GM23338 (cell line): ENCODE data around the gene LATS2. TPM values are rescaled to one million over a fixed set of nuclear protein-coding genes. Genes with fewer than 3 reads are reported as not detected.

Experiments
- ATAC-seq: fragments of 200-7000 bp; cut with Tn5 transposase; 3 replicates; pipeline ENCODE4 v1.9.1; 2020
- DNase-seq: peaks from one replicate; pipeline ENCODE4 v3.0.0-alpha.2; 2015; ENCODE audit warnings: low spot score
- H2AFZ ChIP-seq: fragments of 200-600 bp; sonication (generic); 2 replicates; pipeline ENCODE4 v1.8.0; 2016; ENCODE audit warnings: antibody characterized with exemption, mild to moderate bottlenecking, moderate library complexity
- H3F3A ChIP-seq: fragments of 200-600 bp; sonication (generic); replicated peaks from 2 replicates; pipeline ENCODE4 v1.8.0; 2017; ENCODE audit warnings: antibody characterized with exemption, mixed run types, low read depth
- H3K27ac ChIP-seq: fragments of 200-600 bp; sonication (generic); 2 replicates; pipeline ENCODE4 v1.6.1; 2016; ENCODE audit warnings: low read depth
- H3K27me3 ChIP-seq: fragments of 200-600 bp; sonication (generic); 2 replicates; pipeline ENCODE4 v1.8.0; 2016; ENCODE audit warnings: mild to moderate bottlenecking, mixed run types, moderate library complexity; ENCODE audit not compliant: insufficient read depth
- H3K36me3 ChIP-seq: fragments of 200-600 bp; sonication (generic); 2 replicates; pipeline ENCODE4 v1.8.0; 2016; ENCODE audit warnings: mild to moderate bottlenecking; ENCODE audit not compliant: insufficient read depth
- H3K4me1 ChIP-seq: fragments of 200-600 bp; sonication (generic); 2 replicates; pipeline ENCODE4 v1.8.0; 2016; ENCODE audit warnings: mild to moderate bottlenecking, moderate library complexity; ENCODE audit not compliant: insufficient read depth
- H3K4me2 ChIP-seq: fragments of 200-600 bp; sonication (generic); 2 replicates; pipeline ENCODE4 v1.7.1; 2017; ENCODE audit warnings: mixed run types
- H3K4me3 ChIP-seq: fragments of 200-600 bp; sonication (generic); 2 replicates; pipeline ENCODE4 v1.6.1; 2016; ENCODE audit warnings: mixed run types
- H3K79me2 ChIP-seq: fragments of 200-600 bp; sonication (generic); replicated peaks from 2 replicates; pipeline ENCODE4 v1.8.0; 2017; ENCODE audit warnings: mild to moderate bottlenecking; ENCODE audit not compliant: insufficient read depth
- H3K9me2 ChIP-seq: fragments of 200-600 bp; sonication (generic); 2 replicates; pipeline ENCODE4 v1.8.0; 2017; ENCODE audit not compliant: insufficient read depth
- H4K20me1 ChIP-seq: fragments of 200-600 bp; sonication (generic); replicated peaks from 2 replicates; pipeline ENCODE4 v1.8.0; 2017; ENCODE audit warnings: mild to moderate bottlenecking; ENCODE audit not compliant: insufficient read depth
- H3K27ac Mint-ChIP-seq: 2 replicates; pipeline ENCODE4 v1.8.0; 2020; ENCODE audit warnings: inconsistent platforms, mild to moderate bottlenecking, moderate library complexity, mixed read lengths
- H3K27me3 Mint-ChIP-seq: 3 replicates; pipeline ENCODE4 v1.8.0; 2022; ENCODE audit warnings: low read depth, mild to moderate bottlenecking, moderate library complexity, mixed read lengths, inconsistent platforms; ENCODE audit not compliant: insufficient read depth, poor library complexity
- H3K36me3 Mint-ChIP-seq: 3 replicates; pipeline ENCODE4 v1.8.0; 2021; ENCODE audit warnings: low read depth, mild to moderate bottlenecking, inconsistent platforms, moderate library complexity, mixed read lengths
- H3K4me1 Mint-ChIP-seq: 3 replicates; pipeline ENCODE4 v1.8.0; 2020; ENCODE audit warnings: mild to moderate bottlenecking, inconsistent platforms, mixed read lengths
- H3K4me3 Mint-ChIP-seq: 3 replicates; pipeline ENCODE4 v1.8.0; 2021; ENCODE audit warnings: moderate library complexity, mild to moderate bottlenecking, inconsistent platforms, mixed read lengths
- H3K9me3 Mint-ChIP-seq: 3 replicates; pipeline ENCODE4 v1.8.0; 2020; ENCODE audit warnings: moderate library complexity, mild to moderate bottlenecking, inconsistent platforms, mixed read lengths
- CREB1 ChIP-seq: fragments of 250-450 bp; sonication (Bioruptor Pico); IDR thresholded peaks from 2 replicates; pipeline ENCODE4 v1.5.0; 2020; ENCODE audit warnings: low read depth, mild to moderate bottlenecking, moderate library complexity
- CTCF ChIP-seq, 2 experiments: fragments of 200-600 bp in 1 of 2; sonication (generic) in 1 of 2; conservative IDR thresholded peaks; 2 replicates each; pipeline versions ENCODE4 v1.5.1 to v1.6.1; 2016 to 2017; ENCODE audit warnings: antibody characterized with exemption in 2 of 2, low read depth in 2 of 2, mild to moderate bottlenecking in 2 of 2, moderate library complexity in 1 of 2
- ETS1 ChIP-seq: IDR thresholded peaks from 2 replicates; pipeline ENCODE4 v1.6.1; 2016; ENCODE audit warnings: antibody characterized with exemption
- EZH2phosphoT487 ChIP-seq: fragments of 200-600 bp; sonication (generic); IDR thresholded peaks from one replicate; pipeline ENCODE4 v1.8.1; 2018; ENCODE audit warnings: antibody characterized with exemption; ENCODE audit not compliant: unreplicated experiment
- NANOG ChIP-seq: IDR thresholded peaks from 2 replicates; pipeline ENCODE4 v1.6.1; 2016; ENCODE audit warnings: antibody characterized with exemption, borderline replicate concordance
- POLR2AphosphoS5 ChIP-seq: IDR thresholded peaks from 2 replicates; pipeline ENCODE4 v1.6.1; 2016; ENCODE audit warnings: antibody characterized with exemption, low read depth
- ZNF331 ChIP-seq: fragments of 250-450 bp; sonication (Bioruptor Pico); IDR thresholded peaks from 2 replicates; pipeline ENCODE4 v1.5.0; 2020; ENCODE audit warnings: low read depth, mild to moderate bottlenecking, moderate library complexity
- long read RNA-seq: library from polyadenylated mRNA; unstranded; transcript quantifications from one replicate; pipeline ENCODE4 v2.0.0, GENCODE V29; 2020; ENCODE audit not compliant: unreplicated experiment
- polyA plus RNA-seq: library from polyadenylated mRNA; unstranded; fragments of >200 nt; fragmentation: Nextera tagmentation; extraction: Ambion mirVana; gene quantifications from 2 replicates; pipeline ENCODE4 v1.2.1, GENCODE V29; 2016
- total RNA-seq: library from RNA; depleted of rRNA; stranded (reverse); fragments of >200 nt; shearing (Covaris generic); gene quantifications from 2 replicates; pipeline ENCODE4 v1.2.3, GENCODE V29; 2014; rRNA removed
- TF ChIP-seq, protein P1 (sequence below): IDR thresholded peaks from one replicate; pipeline ENCODE4 v1.6.1; 2018; ENCODE audit warnings: antibody characterized with exemption; ENCODE audit not compliant: unreplicated experiment

LATS2 gene
- 21.4 and 25.4 TPM in 2 replicates for total RNA-seq
- 10.5 and 11.3 TPM in 2 replicates for polyA plus RNA-seq
- long read RNA-seq, partial matches to known transcripts, result 1 of 2 reads
- long read RNA-seq, other reads (novel, unspliced or antisense), result 1 of 2 reads

DNA sequence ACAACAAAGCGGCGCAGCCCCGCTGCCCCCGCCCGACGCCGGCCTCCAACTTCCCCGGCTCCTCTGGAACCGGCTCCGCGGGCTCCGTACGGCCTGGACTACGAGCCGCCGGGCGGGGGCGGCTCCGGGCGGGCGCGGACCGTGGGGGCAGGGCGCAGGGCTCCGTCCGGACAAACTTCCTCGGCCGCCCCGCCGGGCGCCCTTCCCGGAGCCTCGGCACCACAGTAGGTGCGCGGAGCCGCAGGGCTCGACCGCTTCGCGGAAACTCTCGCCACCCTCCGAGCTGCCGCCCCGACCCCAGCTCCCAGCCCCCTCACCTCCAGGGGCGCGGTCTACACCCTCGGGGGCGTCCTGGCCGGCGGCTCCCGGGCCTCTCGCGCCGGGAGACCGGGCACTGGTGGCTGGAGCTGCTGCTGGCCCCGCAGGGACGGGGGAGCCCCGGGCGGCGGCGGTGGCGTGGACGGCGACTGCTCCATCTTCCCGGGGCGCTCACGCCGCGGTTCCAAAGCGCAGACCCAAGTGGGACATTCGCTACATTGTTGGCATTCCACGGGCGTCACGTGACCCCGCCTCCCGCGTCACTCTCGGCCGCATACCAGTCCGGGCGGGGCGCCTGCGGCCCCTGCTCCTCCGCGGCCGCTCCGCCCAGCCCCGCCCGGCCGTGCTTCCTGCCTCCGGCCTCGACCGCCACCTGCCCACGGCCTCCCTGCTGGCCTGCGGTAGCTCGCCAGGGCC lies at the start of gene LATS2:
TSS of gene LATS2 (minus strand) at position 558 of the 735 bp plus-strand sequence. CDS start 15,560 bp downstream, outside the sequence.
- Histone ChIP-seq H3K27ac (peak within 1 kb of the TSS; percentile 95), H3K79me2 (peaks cover 43% of the 10 kb centered on the region), H3K36me3 (no peaks in the 10 kb centered on the region), H3K9me2 (no peaks in the 10 kb centered on the region), H3K4me1 (peaks cover 36% of the 10 kb centered on the region), H3K4me2 (peak within 1 kb of the TSS; percentile 88), H4K20me1 (peaks cover 11% of the 10 kb centered on the region), H3F3A (peaks cover 4% of the 10 kb centered on the region; the same call in 1 of the 2 replicates), H3K4me3 (peak within 1 kb of the TSS; percentile 84), H3K27me3 (no peaks in the 10 kb centered on the region), H2AFZ (0 out of 2 replicates have a peak within 1 kb of the TSS, but pooled peaks have one; percentile 12)
- TF ChIP-seq, protein P1, sequence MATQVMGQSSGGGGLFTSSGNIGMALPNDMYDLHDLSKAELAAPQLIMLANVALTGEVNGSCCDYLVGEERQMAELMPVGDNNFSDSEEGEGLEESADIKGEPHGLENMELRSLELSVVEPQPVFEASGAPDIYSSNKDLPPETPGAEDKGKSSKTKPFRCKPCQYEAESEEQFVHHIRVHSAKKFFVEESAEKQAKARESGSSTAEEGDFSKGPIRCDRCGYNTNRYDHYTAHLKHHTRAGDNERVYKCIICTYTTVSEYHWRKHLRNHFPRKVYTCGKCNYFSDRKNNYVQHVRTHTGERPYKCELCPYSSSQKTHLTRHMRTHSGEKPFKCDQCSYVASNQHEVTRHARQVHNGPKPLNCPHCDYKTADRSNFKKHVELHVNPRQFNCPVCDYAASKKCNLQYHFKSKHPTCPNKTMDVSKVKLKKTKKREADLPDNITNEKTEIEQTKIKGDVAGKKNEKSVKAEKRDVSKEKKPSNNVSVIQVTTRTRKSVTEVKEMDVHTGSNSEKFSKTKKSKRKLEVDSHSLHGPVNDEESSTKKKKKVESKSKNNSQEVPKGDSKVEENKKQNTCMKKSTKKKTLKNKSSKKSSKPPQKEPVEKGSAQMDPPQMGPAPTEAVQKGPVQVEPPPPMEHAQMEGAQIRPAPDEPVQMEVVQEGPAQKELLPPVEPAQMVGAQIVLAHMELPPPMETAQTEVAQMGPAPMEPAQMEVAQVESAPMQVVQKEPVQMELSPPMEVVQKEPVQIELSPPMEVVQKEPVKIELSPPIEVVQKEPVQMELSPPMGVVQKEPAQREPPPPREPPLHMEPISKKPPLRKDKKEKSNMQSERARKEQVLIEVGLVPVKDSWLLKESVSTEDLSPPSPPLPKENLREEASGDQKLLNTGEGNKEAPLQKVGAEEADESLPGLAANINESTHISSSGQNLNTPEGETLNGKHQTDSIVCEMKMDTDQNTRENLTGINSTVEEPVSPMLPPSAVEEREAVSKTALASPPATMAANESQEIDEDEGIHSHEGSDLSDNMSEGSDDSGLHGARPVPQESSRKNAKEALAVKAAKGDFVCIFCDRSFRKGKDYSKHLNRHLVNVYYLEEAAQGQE, result no peak
- TF ChIP-seq POLR2AphosphoS5, result peak; percentile 78
- TF ChIP-seq CREB1 (CRISPR knock-in tag), result peak; percentile 91
- TF ChIP-seq ZNF331 (CRISPR knock-in tag), result no peak
- peak in 1 of 2 experiments; percentile 27; a peak in 1 of 4 replicates for TF ChIP-seq CTCF (conservative IDR thresholded peaks at IDR 0.05; ENCODE audit: low read depth in 2 of 2)
- TF ChIP-seq EZH2phosphoT487, result no peak
- TF ChIP-seq NANOG, result no peak
- 0 out of 2 replicates have a peak, but pooled peaks have one; percentile 13 for TF ChIP-seq ETS1
- H3K27ac Mint-ChIP-seq, result peak within 1 kb of the TSS; percentile 89
- ATAC-seq (peak; percentile 85), DNase-seq (peak; percentile 99)
- no peaks in the 10 kb centered on the region; the same call in 2 of the 3 replicates for H3K9me3 Mint-ChIP-seq
- H3K4me1 Mint-ChIP-seq, result peaks cover 32% of the 10 kb centered on the region
- peaks cover 16% of the 10 kb centered on the region for H3K27me3 Mint-ChIP-seq
- peaks cover 10% of the 10 kb centered on the region; the same call in 2 of the 3 replicates for H3K36me3 Mint-ChIP-seq
- peak within 1 kb of the TSS; percentile 67 for H3K4me3 Mint-ChIP-seq
